ENCODE data around the gene GPD1L.

- TF ChIP-seq CTCF (optimal IDR thresholded peaks at IDR 0.05 in 1 of 3, IDR thresholded peaks at IDR 0.05 in 1 of 3, conservative IDR thresholded peaks at IDR 0.05 in 1 of 3; ENCODE audit: extremely low read depth in 1 of 3, insufficient read depth in 2 of 3, low read length in 3 of 3) = no peak
- no peak for TF ChIP-seq EZH2 (IDR thresholded peaks at IDR 0.05; ENCODE audit: low read length)
Observed at GRCh38 chr3:32217339-32217738, 110.9 kb downstream of the GPD1L start.

All from keratinocyte (primary cell).